HG02642 (cell line): ENCODE measurements around the gene KDM6A.
A peak's percentile ranks its signal among the peaks of the same experiment; 100 is the strongest.
"Not testable (repeated sequence)": the region's sequence is repeated elsewhere in the genome, so short reads cannot be mapped to it uniquely, and the experiment has no call there.

Source experiments
- ATAC-seq: cut with Tn5 transposase; IDR thresholded peaks from one replicate; pipeline ENCODE4 v1.9.1; 2021; ENCODE audit warnings: mild to moderate bottlenecking; ENCODE audit not compliant: unreplicated experiment, poor library complexity

Gene KDM6A

DNA sequence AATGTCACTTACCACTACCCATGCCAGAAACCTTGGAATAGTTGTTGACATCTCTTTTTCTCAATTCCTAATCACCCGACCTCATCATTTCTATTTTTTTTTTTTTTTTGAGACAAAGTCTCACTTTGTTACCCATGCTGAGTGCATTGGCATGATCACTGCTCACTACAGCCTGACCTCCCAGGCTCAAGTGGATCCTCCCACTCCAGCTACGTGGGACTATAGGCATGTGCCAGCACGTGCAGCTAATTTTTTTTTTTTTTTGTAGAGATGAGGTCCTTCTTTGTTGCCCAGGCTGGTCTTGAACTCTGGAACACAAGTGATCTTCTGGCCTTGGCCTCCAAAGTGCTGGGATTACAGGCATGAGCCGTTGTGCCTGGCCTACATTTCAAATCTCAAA lies 12.0 kb downstream of the KDM6A start:
- ATAC-seq: no peak

- ATAC-seq: no peak
Measured at GRCh38 chrX:44889824-44890223, 16.8 kb downstream of the KDM6A start.

- ATAC-seq: no peak
Measured at GRCh38 chrX:44890247-44890646, 17.3 kb downstream of the KDM6A start.

GRCh38 chrX:44890687-44891086 lies 17.7 kb downstream of the KDM6A start:
- ATAC-seq: not testable (repeated sequence)

DNA sequence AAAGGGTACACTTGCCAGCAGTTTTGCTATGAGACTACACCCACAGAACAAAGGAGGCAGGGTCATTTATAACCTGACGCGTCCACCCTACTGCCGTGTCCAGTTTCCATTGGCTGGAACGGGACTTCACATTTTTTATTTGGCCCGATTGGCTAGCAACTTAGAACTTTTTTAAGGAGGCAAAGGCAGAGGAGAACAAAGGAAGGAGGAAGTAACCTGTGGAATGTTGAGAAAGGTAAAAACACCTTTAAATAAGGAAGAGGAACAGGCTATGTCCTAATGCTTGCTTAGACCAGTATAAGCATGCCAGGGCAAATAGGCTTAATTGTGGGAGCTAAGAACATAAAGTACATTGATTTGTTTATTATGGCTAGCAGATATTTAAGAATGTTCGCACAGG lies 18.7 kb downstream of the KDM6A start:
- no peak for ATAC-seq

GRCh38 chrX:44896876-44897186 lies 23.8 kb downstream of the KDM6A start:
- ATAC-seq: no peak

DNA sequence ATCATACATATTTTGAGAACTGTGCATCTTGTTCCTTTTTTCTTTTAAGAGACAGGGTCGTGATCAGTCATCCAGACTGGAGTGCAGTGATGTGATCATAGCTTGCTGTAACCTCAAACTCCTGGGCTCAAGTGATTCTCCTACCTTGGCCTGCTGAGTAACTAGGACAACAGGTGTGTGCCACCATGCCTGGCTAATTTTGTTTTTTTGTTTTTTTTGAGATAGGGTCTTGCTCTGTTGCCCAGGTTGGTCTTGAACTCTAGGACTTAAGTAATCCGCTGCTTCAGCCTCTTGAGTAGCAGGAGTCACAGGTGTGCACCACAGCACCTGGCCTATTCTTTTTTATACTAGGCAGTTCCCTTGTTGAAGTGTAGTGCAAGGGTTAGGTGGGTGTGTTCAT lies 24.6 kb downstream of the KDM6A start:
- ATAC-seq: no peak

DNA sequence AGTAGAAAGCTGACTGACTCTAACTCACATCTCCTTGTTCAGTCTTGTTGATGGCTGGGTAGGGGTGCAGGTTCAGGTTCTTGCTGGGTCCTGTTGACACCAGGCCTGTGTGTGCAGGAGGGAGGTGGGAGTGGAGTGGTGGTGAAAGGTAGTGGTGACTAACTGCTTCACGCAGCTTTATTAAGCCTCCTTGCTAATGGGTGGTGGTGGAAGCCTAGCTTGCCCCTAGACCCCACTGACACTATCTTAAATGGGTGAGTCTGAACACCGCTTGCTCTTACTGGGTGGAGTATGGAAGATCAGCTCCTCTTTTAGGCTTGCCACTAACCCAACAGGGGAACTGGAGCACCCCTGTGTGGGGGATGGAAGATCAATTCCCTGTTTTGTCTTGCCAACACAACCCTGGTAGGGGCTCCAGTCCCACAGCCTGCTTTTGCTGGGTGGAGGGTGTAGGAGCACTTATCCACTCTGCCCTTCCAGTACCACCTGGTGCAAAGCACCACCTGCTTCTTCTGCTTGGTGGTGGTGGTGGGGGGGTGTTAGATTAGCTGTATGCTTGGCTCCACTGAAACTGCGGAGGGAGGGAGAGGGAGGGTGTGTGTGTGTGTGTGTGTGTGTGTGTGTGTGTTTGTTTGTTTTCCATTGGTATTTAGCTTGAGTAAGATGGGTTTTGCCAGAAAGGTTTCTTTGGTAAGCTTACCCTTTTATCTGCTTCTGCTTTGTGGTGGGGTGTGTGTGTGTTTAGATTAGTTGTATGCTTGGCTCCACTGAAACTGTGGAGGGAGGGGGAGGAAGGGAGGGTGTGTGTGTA lies 25.6 kb downstream of the KDM6A start:
- no peak for ATAC-seq

GRCh38 chrX:44899946-44900345 lies 27.0 kb downstream of the KDM6A start:
- no peak for ATAC-seq

DNA sequence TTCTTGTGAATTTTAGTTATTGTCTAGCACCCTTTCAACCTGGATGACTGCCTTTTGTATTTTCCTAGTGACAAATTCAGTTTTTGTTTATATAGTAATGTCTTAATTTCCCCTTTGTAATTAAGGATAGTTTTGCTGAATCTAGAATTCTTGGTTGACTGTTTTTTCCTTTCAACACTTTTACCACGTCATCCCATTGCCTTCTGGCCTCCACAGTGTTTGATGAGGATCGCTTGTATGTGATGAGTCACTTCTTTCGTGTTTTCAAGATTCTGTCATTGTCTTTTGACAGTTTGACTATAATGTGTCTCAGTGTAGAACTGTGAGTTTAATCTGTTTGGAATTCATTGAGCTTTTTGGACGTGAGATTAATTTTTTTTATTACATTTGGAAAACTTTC lies 30.1 kb downstream of the KDM6A start:
- ATAC-seq: no peak

DNA sequence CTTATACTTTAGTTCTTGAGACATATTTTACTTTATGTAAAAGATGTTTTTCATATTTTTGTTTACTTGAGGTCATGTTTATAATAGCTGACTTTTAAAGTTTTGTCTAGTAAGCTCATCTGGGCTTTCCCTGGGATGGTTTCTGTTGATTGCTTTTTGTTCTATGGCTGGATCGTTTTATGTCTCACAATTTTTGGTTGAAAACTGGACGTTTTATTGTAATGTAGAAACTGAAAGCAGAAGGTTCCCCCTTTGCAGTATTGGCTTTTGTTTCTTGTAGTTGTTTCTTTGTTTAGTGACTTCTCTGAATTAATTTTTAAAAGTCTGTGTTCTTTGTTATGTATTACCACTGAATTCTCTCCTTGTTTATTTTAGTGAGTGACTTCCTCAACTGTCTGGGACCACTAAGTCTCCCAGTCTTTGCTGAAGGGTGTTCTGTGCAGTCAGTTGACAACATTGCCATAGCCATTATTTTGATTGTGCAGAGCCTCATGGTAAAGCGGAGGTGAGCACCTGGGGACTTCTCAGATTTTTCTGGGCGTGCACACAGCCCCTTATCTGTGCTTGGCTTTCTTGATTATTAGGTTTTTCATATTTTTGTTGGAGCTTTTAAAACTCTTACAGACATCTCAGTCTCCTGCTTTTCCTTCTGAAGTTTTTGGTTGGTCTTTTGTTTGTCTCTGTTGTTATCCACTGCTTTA lies 31.0 kb downstream of the KDM6A start:
- ATAC-seq: no peak

DNA sequence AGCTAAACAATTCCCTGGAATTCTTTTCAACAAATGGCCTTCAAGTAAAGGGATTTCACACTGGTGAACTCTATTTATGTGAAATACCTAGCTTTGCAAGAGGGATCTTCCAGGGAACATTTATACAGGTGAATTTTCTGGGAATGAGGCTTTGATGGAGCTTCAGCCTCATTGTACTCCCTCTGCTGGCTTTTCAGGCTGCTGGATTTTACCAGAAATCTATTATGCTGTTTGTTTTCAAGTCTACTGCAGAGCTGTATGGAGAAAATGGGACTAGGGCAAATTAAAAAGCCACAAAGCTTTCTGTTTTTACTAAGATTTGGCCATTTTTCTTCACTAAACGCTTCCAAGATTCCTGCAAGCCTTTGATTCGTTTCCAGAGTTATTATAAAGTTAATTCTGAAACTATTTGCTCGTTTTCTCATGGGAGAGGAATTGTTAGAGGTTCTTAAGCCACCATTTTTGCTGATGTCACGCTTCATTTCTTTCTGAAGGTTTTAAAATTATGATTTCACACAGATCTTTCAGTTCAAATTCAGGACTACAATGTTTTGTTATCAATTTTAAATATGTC lies 31.6 kb downstream of the KDM6A start:
- ATAC-seq: no peak

GRCh38 chrX:44906041-44906440 lies 33.1 kb downstream of the KDM6A start:
- peak; percentile 56 for ATAC-seq

DNA sequence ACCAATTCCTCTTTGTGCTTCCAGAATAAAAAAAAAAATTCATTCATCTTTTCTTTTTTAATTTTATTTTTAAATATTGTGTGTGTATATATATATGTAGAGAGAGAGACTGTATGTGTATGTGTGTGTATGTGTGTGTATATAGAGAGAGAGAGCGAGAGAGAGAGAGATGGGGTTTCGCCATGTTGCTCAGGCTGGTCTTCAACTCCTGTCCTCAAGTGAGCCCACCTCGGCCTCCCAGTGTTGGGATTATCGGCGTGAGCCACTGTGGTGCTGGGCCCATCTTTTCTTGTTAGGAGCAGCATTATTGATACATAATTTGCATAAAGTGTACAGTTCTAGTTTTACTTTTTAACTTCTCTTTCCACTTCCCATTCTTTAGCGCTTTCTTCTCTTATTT lies 33.6 kb downstream of the KDM6A start:
- no peak for ATAC-seq

DNA sequence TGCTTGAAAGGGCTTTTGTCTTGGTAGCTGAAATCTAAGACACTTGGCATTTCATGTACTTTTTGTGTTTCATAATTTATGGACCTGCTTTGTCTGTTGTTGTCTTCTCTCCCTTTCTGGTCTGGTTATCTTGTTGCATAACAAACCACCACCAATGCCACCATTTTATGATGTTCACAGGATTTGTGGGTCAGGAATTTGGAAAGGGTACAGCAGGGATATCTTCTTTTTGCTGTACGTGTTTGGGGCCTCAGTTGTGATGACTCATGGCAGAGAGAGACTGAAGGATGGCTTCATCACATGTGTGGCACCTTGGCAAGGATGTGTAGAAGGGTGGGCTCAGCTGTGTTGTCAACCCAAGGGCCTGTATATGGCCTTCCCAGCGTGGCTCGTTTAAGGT lies 35.2 kb downstream of the KDM6A start:
- ATAC-seq: no peak

DNA sequence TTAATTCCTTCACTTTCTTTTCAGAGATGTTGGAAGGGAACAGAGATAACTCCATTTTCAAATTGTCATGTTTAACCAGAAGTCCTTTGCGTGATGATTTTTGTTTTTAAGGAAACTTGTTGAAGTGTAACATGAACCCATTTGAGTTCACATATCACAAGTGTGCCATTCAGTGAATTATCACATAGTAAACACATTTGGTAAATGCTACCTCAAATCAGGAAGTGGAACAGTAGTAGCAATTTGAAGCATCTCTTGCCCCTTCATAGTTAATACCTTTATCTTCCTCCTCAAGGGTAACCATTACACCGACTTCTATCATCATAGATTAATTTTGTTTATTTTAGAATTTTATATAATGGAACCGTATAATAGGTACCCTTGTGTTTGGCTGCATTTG lies 35.8 kb downstream of the KDM6A start:
- ATAC-seq: no peak

DNA sequence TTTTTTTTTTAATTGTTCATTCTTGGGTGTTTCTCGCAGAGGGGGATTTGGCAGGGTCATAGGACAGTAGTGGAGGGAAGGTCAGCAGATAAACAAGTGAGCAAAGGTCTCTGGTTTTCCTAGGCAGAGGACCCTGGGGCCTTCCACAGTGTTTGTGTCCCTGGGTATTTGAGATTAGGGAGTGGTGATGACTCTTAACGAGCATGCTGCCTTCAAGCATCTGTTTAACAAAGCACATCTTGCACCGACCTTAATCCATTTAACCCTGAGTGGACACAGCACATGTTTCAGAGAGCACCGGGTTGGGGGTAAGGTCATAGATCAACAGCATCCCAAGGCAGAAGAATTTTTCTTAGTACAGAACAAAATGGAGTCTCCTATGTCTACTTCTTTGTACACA lies 37.5 kb downstream of the KDM6A start:
- ATAC-seq: not testable (repeated sequence)

GRCh38 chrX:44911074-44911600 lies 38.1 kb downstream of the KDM6A start:
- not testable (repeated sequence) for ATAC-seq

DNA sequence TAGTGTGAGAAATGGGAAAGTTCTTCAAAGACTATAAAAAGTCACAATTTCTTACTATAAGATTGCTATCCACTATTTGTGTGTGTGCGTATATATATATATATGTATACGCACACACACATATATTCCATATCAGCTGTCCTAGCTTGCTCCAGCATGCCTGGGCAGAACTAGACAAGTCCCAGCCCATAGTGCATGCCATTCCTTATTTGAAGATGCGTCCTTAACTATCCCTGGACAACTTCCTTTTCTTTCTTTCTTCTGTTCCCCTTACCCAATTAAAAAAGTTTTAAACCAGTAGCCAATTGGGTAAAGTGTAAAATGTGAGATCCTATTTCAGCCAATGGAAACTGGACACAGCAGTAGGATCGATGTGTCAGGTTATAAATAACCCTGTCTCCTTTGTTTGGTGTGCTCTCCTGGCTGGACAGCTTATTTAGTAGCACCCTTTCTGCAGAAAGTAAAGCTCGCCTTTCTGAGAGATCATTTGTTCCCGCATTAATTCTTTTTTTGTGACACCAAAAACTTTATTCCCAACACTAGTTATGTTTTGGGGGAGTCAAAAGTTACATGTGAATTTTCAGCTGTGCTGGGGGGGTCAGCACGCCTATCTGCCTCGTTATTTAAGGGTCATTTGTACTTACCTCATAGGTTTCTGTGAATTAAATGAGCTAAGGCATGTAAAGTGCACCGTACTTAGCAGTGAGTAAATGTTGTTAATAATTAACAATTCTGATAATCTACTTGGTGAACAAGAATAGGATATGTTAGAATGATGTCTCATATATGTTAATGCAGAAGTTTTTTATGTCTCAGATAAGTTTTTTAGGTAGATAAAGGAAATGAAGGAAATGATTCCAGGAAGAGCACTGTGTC lies 40.9 kb downstream of the KDM6A start:
- peak; percentile 37 for ATAC-seq

- peak; percentile 77 for ATAC-seq
Measured at GRCh38 chrX:44914532-44915198, 41.7 kb downstream of the KDM6A start.
